AG08395 (cell line): Measurements from ENCODE around the gene LLPH.

Source experiments
- DNase-seq: peaks from one replicate; pipeline ENCODE4 v3.0.0; 2012; ENCODE audit warnings: mixed read lengths, low spot score

LLPH gene

DNA sequence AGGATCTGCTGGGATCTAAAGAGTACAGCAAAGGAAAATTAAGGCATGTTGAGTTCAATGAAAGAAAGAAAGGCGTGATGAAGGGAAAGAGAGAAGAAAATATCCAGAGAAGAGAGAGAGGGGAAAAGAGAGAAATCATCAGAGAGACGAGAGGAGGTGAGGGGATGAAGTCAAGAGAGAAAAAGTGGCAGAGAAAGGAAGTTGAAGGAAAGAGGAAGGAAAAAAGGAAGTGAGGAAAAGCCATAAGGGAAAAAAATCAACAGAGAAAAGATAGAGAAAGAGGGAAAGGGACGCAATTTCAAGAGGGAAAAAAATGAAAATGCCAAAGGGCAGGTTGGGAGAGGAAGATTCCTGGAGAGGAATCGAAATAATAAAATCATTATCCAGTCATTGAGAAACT, 40.4 kb downstream of the LLPH start:
- DNase-seq, result no peak

DNA sequence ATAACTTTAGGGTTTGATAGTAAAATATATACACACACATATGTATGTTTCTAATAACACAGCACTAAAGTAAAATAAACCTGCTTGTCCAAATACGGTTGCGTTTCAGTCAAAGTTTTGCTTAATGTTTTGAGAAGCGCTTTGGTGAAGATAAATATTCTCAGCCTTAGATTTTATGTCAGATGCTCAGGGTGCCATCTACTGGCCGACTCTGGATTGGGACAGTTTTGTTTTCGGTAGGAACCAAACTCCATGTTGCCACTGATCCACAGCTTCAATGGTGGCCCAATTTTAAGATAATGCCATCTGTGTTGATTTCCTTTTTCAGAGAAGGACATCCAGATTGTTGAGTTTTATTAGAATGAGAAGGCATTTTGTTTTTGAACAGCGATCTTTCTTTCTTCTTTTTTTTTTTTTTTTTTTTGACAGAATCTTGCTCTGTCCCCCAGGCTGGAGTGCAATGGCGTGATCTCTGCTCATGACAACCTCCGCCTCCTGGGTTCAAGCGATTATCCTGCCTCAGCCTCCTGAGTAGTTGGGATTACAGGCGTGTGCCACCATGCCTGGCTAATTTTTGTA, 43.1 kb downstream of the LLPH start:
- DNase-seq, result peak; percentile 74

DNA sequence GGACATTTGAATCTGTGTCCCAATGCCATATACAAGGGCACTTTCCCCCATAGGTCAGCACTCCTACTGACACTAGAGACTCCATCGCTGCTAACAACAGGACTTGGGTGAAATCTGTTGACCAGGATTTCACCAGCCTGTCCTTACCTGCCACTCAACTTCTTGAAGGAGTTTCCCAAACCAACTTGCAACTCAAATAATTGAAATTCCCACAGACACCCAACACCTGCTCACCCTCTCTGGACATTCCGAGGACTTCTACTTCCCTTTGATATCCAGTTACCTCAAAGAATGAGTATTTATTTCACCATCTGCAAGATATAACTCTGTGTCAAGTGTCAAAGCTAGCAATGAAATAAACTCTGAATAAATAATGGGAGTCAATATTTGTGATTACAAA, 44.6 kb downstream of the LLPH start:
- DNase-seq, result no peak

DNA sequence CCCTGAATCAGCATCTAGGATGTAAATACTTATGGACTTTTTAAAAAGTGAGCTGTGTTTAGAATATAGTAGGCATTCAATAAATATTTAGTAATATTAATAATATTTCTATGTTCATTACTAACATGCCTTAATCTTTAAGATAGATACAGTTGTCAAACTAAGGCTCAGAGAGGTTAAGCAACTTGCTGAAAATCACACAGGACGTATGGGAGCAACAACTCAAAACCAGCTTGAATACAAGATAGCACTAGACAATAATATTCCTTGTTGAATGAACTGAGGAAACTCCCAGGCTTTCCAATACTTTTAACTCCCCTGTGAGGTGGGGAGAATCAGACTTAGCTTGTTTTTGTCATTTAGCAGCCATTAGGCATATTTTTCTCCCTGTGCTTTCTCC, 45.3 kb downstream of the LLPH start:
- DNase-seq, result no peak

DNA sequence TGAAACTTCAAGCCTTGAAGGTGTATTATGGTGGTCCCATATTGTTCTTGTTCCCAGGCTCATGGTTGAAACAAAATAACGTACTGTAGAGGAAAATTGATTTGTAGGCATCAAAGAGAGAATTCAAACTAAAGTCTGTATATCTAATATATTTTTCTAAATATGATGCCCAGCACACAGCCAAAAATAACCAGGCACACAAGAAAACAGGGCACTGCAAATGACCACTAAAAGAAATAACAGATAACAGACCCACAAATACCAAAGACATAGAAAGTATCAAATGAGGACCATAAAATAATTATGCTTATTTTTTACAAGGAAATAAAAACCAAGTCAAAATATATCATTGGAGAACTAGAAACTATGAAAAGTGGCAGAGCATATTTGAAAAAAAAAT, 46.8 kb downstream of the LLPH start:
- DNase-seq, result no peak

DNA sequence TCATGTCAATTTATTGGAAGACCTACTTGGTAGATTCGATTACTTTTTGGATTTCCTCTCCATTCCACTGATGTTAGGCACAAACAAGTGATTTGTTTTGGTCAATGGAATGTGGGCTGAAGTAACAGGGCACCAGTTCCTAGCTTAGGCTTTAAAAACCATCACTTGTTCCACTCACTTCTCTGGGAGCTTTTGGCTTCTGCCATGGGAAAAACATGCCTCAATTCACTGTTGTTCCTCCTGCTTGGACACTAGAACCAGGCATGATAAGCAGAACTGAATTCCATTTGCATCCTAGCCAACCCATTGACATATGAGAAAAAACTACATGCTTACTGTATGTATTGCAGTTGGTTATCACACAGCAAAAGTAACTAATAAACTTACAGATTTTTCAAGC, 47.8 kb downstream of the LLPH start:
- no peak for DNase-seq

DNA sequence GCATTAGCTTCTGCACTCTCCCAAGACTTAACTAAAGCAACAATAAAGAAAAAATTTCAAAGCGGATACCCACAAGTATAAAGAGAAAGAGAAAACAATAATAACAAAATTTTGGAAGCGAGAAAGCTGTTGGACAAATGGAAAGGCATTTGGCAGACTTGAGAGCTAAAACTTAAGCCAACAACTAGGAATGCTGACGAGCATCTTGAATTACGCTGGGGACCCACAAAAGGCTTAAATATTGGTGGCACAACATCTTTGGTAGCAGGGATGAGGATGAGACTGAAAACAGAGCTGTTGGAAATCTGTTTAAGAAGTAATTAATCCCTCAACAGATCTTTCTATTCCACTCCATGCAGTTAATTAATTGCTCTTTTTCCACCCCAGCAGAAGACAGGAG, 49.8 kb downstream of the LLPH start:
- DNase-seq, result no peak

DNA sequence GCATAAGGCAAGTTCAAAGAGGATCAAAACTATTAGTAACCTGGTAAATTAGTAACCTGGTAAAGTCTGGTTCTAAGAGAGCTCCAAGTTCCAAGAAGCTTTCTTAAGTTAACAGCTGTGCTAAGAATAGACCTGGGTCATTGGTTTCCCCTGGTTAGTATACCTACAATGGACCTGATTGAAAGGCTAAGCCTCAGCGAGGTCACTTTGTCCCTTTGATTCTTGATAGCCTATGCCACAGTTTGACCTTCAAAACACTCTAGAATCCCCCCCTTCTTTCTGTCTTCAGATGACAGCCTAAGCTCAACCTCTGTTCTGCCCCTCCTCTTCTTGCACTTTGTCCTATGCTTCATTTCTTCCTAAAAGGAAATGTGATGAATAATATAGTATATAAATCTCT, 53.0 kb downstream of the LLPH start:
- DNase-seq, result no peak

DNA sequence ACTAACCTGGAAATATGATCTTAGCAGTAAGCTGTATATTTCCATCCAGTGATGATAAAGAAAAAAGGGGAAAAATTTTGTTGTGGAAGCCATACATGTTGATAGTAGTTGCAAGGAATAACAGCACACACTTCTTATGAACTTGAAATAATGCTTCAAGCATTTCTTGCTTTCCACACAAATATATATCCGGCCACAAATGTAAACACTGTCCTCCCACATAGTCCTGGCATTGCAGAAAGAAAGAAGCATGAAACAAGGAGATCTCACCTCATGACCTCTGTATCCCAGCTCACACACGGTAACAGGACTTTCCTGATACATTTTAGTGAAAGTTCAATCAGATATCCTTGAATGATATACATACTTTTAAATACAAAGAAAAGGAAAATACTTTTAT, 56.0 kb downstream of the LLPH start:
- no peak for DNase-seq

DNA sequence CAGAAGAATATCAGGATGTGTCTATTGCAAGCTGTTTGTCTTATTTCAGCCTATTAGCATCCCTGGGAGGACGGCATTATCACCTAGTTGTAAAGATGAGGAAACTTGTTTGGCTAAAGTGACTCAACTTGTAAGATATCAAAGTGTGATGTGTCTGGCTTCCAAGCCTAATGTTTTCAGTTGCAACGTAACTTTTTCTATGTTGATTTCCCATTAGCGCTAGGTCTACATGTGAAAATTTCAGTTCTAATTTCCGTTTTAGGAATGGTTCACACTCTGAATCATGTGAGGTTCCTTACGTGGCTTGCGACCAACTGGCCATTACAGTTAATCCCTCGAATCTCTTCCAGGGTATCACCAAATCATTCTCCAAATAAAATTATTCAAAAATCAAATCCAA, 58.0 kb downstream of the LLPH start:
- DNase-seq, result no peak

DNA sequence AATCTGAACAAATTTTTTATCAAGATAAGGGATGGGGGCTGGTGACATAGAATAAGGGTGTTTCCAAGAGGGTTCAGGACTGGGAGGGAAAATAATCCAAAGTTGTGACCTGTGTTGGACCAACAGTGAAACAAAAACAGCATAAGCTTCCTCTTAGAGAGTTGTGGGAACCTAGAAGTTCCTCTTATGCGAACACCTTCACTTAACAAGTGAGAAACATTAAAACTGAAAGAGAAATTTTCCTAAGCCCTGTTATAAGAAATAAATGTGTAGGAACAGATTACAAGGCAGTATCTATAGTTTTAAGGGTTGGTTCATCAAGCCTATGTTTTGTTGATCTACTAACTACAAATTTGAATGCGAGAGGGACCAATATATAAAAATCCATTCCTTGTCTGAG, 58.4 kb downstream of the LLPH start:
- DNase-seq, result no peak

DNA sequence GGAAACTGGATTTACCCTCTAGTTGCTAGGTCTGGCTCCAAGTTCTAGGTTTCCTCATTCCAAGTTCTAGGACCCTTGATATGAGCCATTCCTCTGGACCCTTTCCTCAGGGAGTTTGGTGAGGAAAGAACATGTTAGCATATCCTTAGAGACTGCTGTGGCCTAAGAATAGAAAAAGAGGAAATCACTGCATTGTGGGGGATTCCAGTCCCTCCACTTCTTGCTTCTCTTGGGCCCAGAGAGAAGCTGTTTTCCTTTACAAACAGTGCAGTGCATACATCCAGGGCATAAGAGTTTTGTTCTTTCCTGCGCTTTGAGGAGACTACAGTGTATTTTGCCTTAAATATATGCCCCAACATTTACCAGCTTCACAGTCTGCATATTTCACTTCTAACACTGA, 59.0 kb downstream of the LLPH start:
- no peak for DNase-seq

DNA sequence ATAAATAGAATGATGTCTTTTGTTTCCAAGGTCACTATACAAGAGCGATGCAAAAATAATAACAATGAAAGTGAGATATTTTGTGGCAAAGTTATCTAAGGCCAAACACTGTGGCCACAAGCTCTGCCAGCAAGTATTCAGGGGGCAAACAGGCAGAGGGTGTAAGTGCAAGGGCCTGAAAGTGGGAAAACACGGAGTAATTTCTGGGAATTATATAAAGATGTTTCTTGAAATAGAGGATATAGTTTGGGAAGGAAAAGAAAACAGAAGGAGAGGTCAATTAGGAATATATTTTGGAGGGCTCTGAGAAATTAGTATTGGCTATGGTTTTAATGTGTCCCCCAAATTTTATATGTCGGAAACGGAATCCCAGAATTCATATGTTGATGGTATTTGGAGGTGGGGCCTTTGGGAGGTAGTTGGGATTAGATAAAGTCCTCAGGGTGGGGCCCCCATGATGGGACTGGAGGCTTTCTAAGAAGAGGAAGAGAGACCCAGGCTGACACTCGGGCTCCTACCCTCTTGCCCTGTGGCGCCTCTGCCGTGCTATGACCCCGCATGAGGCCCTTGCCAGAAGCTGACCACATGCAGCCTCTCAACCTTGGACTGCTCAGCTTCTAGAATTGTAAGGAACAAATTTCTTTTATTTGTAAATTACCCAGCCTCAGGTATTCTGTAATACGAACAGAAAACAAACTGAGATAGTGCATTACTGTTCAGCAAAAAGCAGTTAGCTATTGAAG, 60.0 kb downstream of the LLPH start:
- DNase-seq, result no peak

DNA sequence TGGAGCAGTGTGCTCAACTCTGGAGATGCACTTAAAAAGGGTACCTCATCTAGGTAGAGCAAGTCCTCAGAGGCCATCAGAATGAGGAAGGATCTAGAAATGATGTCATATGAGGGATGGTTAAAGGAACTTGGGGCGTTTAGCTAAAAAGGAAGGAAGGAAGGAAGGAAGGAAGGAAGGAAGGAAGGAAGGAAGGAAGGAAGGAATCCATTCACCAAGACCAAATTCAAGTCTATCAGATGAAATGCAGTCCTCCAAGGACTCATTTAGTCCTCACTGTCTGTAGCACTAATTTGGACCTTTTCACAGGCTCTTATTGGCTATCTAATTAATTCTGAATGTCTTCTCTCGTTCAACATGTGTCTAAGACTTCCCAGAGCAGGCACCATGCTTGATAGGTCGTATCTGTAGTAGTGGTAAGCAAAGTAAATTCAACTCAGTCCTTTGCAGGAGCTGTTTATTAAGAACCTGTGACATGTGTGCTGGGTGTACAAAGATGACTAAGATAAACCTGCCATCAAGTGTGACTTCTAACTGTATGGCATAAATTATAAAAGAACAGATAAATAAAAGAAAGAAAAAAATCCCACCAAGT, 63.5 kb downstream of the LLPH start:
- DNase-seq, result no peak
